IPS-18c (cell line): ENCODE results near the gene DGKD.
"Not testable (repeated sequence)": the region's sequence is repeated elsewhere in the genome, so short reads cannot be mapped to it uniquely, and the experiment has no call there.

Experiments
- H3K4me3 ChIP-seq: 2 replicates; pipeline ENCODE4 v1.7.0; 2013; ENCODE audit warnings: low read depth, mild to moderate bottlenecking, low read length, moderate library complexity; ENCODE audit not compliant: insufficient read depth
- H3K9me3 ChIP-seq: one replicate; pipeline ENCODE4 v1.6.1; 2013; ENCODE audit warnings: mild to moderate bottlenecking, low read length, moderate library complexity; ENCODE audit not compliant: control insufficient read depth, insufficient read depth

The DGKD gene

GRCh38 chr2:233374776-233375175, 20.5 kb downstream of the DGKD start:
- H3K9me3 ChIP-seq, H3K4me3 ChIP-seq: not testable (repeated sequence)

- H3K4me3 ChIP-seq, result no peak overlapping the region
Observed at GRCh38 chr2:233375490-233376314, 21.4 kb downstream of the DGKD start.

GRCh38 chr2:233379034-233379433, 24.7 kb downstream of the DGKD start:
- H3K9me3 ChIP-seq, result no peaks in the 10 kb centered on the region
- no peak overlapping the region for H3K4me3 ChIP-seq

More at GRCh38 chr2:233375490-233376314, 21.4 kb downstream of the DGKD start:
- H3K9me3 ChIP-seq, result no peaks in the 10 kb centered on the region

GRCh38 chr2:233379441-233379840, 25.1 kb downstream of the DGKD start:
- H3K9me3 ChIP-seq, result no peaks in the 10 kb centered on the region
- H3K4me3 ChIP-seq, result no peak overlapping the region

GRCh38 chr2:233380132-233380895, 26.0 kb downstream of the DGKD start:
- Histone ChIP-seq H3K9me3 (no peaks in the 10 kb centered on the region), H3K4me3 (no peak overlapping the region)

GRCh38 chr2:233380995-233381637, 26.8 kb downstream of the DGKD start:
- Histone ChIP-seq H3K4me3 (no peak overlapping the region), H3K9me3 (no peaks in the 10 kb centered on the region)

- Histone ChIP-seq H3K9me3 (no peaks in the 10 kb centered on the region), H3K4me3 (no peak overlapping the region)
Observed at GRCh38 chr2:233381638-233381995, 27.3 kb downstream of the DGKD start.

GRCh38 chr2:233384015-233384414, 29.7 kb downstream of the DGKD start:
- H3K4me3 ChIP-seq, result no peak overlapping the region
- no peaks in the 10 kb centered on the region for H3K9me3 ChIP-seq

GRCh38 chr2:233384811-233385488, 30.7 kb downstream of the DGKD start:
- H3K9me3 ChIP-seq, result no peaks in the 10 kb centered on the region
- H3K4me3 ChIP-seq, result no peak overlapping the region

- no peaks in the 10 kb centered on the region for H3K9me3 ChIP-seq
- H3K4me3 ChIP-seq, result no peak overlapping the region
Observed at GRCh38 chr2:233385489-233386044, 31.3 kb downstream of the DGKD start.

- H3K9me3 ChIP-seq, result no peaks in the 10 kb centered on the region
- H3K4me3 ChIP-seq, result no peak overlapping the region
Observed at GRCh38 chr2:233386382-233387041, 32.2 kb downstream of the DGKD start.

- Histone ChIP-seq H3K9me3 (no peaks in the 10 kb centered on the region), H3K4me3 (no peak overlapping the region)
Observed at GRCh38 chr2:233387225-233387624, 32.9 kb downstream of the DGKD start.

- Histone ChIP-seq H3K9me3 (no peaks in the 10 kb centered on the region), H3K4me3 (no peak overlapping the region)
Observed at GRCh38 chr2:233387667-233388528, 33.6 kb downstream of the DGKD start.

GRCh38 chr2:233389601-233390125, 35.4 kb downstream of the DGKD start:
- Histone ChIP-seq H3K9me3 (no peaks in the 10 kb centered on the region), H3K4me3 (no peak overlapping the region)

GRCh38 chr2:233395687-233396086, 41.4 kb downstream of the DGKD start:
- Histone ChIP-seq H3K4me3 (no peak overlapping the region), H3K9me3 (no peaks in the 10 kb centered on the region)
